Mucosa of stomach (tissue), 1 donor: ENCODE results near the gene UBE3D.

Experiments used
- H3K27me3 ChIP-seq: one replicate; pipeline ENCODE4 v1.7.0; 2013; ENCODE audit warnings: mild to moderate bottlenecking, low read length; ENCODE audit not compliant: control insufficient read depth, insufficient read depth
- H3K36me3 ChIP-seq: one replicate; pipeline ENCODE4 v1.7.0; 2013; ENCODE audit warnings: low read length; ENCODE audit not compliant: control insufficient read depth, insufficient read depth
- H3K4me1 ChIP-seq: one replicate; pipeline ENCODE4 v1.7.0; 2013; ENCODE audit warnings: mild to moderate bottlenecking, low read length; ENCODE audit not compliant: control insufficient read depth, insufficient read depth
- H3K4me3 ChIP-seq: one replicate; pipeline ENCODE4 v1.7.0; 2013; ENCODE audit warnings: low read length
- H3K9ac ChIP-seq: one replicate; pipeline ENCODE4 v1.7.0; 2013; ENCODE audit warnings: mild to moderate bottlenecking, low read length, moderate library complexity
- H3K9me3 ChIP-seq: one replicate; pipeline ENCODE4 v1.7.0; 2013; ENCODE audit warnings: mild to moderate bottlenecking, low read length, moderate library complexity; ENCODE audit not compliant: control insufficient read depth
- donor health status: Pancreatic carcinoma.

Gene UBE3D

DNA sequence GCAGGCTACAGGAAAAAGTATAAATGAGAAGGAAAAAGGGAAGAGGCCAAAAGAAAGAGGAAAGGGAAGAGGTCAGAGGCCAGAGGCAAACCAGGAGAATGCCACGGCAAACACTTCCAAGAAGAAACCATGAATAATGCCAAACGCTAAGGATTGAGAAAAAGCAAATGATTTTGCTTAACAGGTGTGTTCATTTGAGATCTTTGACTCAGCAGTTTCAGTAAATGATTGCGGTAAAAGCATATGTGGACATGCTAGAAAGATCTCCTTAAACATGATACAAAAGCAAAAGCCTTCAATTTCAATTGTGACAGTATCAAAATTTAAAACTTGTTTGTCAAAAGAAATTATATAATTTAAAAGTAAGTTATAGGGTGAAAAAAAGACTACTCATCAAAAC, 70.6 kb downstream of the UBE3D start:
- no peaks in the 10 kb centered on the region for H3K36me3 ChIP-seq
- no peaks in the 10 kb centered on the region for H3K4me1 ChIP-seq
- H3K4me3 ChIP-seq: no peak overlapping the region
- H3K27me3 ChIP-seq: no peaks in the 10 kb centered on the region
- no peaks in the 10 kb centered on the region for H3K9me3 ChIP-seq
- no peak overlapping the region for H3K9ac ChIP-seq

DNA sequence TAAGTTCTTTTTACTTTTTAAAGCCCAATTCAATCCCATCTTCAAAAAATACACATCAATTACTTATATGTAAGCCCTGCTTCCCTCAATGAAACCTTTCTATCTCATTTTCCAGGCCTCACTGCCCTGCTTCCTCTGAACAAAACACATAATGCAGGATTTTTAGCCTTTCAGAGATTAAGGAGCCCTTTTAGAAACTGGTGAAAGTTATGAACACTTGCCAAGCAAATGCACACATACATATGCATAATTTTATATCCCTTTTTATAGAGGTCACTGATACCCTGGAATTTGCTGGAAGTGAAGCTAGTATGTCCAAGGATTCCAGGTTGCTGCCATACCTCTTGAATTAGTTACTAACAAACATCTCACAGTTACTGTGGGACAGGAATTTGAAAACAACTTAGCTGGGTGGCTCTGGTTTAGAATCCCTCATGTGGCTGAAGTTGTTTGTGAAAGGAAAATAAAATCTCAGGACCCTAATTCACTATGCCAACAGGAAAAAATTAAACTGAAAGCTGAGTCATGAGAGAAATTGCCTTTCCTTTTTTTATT, 75.8 kb downstream of the UBE3D start:
- Histone ChIP-seq H3K4me3 (no peak overlapping the region), H3K4me1 (no peaks in the 10 kb centered on the region), H3K36me3 (no peaks in the 10 kb centered on the region), H3K9ac (no peak overlapping the region), H3K9me3 (no peaks in the 10 kb centered on the region), H3K27me3 (no peaks in the 10 kb centered on the region)

DNA sequence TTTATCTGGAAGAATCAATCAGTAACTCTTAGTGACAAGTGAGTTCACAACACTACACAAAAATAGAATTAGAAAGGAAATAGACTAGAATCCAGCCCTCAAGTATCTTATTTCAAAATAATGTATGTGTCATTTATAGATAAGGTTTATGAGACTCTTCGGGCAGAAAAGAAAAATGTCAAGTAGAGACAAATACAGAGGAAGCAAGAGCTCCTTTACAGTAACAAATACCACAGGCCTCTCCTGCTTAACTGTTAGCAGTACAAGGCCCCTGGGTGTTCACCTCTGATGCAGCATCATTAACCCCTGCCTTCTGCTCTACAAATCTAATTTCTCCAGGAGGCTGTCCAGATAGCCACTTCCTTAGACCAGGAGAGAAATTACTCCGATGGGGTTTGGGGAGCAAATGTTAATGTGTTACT, 76.7 kb downstream of the UBE3D start:
- no peaks in the 10 kb centered on the region for H3K9me3 ChIP-seq
- H3K36me3 ChIP-seq: no peaks in the 10 kb centered on the region
- H3K27me3 ChIP-seq: no peaks in the 10 kb centered on the region
- no peaks in the 10 kb centered on the region for H3K4me1 ChIP-seq
- H3K4me3 ChIP-seq: no peak overlapping the region
- no peak overlapping the region for H3K9ac ChIP-seq

DNA sequence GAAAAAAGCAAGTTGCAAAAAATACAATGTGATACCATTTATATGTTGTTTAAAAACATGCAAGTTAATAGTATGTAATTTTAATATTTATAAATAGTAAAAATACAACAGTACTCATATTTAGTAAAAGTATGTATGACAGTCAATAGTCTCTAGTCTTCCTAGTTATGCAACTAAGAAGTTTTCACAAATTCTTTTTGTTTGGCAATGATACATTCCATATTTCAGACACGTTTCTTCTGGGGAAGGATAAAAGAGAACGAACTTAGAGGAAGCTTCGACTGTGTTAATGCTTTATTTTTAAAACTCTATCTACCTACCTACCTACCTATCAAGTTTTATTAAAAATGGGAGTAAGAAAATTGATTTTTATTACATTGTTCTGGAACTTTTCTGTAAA, 77.7 kb downstream of the UBE3D start:
- no peaks in the 10 kb centered on the region for H3K27me3 ChIP-seq
- no peak overlapping the region for H3K4me3 ChIP-seq
- H3K36me3 ChIP-seq: no peaks in the 10 kb centered on the region
- no peaks in the 10 kb centered on the region for H3K9me3 ChIP-seq
- no peak overlapping the region for H3K9ac ChIP-seq
- no peaks in the 10 kb centered on the region for H3K4me1 ChIP-seq

DNA sequence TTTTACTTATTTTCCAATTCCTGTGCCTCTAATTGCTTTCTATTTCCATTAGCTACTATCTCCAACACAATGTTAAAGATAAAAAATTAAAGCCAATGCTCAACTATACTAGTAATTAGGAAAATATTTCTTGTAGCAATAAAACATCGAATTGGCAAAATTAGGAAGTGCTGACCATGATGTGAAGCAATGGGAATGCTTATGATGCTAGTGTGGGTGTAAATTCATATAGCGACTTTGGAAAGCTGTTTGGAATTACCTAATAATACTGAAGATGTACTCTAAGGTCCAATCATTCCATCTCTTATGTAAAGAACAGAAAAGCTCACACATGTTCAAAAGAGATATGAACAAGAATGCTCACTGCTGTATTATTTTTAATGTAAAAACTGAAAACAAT, 78.2 kb downstream of the UBE3D start:
- Histone ChIP-seq H3K4me1 (no peaks in the 10 kb centered on the region), H3K9ac (no peak overlapping the region), H3K9me3 (no peaks in the 10 kb centered on the region), H3K36me3 (no peaks in the 10 kb centered on the region), H3K27me3 (no peaks in the 10 kb centered on the region), H3K4me3 (no peak overlapping the region)

DNA sequence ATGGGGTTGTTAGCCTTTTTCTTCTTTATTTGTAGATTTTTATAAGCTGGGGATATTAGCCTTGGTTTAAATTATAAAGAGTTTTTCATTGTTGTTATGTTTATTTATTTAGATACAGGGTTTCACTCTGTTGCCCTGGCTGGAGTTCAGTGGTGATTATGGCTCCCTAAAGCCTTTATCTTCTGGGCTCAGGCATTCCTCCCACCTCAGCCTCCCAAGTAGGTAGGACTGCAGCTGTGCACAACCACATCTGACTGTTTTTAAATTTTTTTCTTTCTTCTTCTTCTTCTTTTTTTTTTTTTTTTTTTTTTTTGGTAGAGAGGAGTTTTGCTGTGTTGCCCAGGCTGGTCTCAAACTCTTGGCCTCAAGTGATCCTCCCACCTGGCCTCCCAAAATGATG, 80.9 kb downstream of the UBE3D start:
- no peak overlapping the region for H3K4me3 ChIP-seq
- no peaks in the 10 kb centered on the region for H3K9me3 ChIP-seq
- H3K4me1 ChIP-seq: no peaks in the 10 kb centered on the region
- no peaks in the 10 kb centered on the region for H3K36me3 ChIP-seq
- no peak overlapping the region for H3K9ac ChIP-seq
- H3K27me3 ChIP-seq: no peaks in the 10 kb centered on the region

DNA sequence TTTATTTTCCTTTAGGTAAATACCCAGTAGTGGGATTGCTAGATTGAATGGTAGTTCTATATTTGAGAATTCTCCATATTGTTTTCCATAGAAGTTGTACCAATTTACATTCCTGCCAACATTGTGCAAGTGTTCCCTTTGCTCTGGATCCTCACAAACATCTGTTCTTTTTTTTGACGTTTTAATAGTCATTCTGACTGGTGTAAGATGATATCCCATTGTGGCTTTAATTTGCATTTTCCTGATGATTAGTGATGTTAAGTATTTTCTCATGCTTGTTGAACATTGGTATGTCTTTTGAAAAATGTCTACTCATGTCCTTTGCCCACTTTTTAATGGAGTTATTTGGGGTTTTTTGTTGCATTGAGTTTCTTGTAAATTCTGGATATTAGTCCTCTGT, 85.6 kb downstream of the UBE3D start:
- no peaks in the 10 kb centered on the region for H3K36me3 ChIP-seq
- H3K27me3 ChIP-seq: no peaks in the 10 kb centered on the region
- no peaks in the 10 kb centered on the region for H3K4me1 ChIP-seq
- H3K9ac ChIP-seq: no peak overlapping the region
- no peak overlapping the region for H3K4me3 ChIP-seq
- H3K9me3 ChIP-seq: no peaks in the 10 kb centered on the region

DNA sequence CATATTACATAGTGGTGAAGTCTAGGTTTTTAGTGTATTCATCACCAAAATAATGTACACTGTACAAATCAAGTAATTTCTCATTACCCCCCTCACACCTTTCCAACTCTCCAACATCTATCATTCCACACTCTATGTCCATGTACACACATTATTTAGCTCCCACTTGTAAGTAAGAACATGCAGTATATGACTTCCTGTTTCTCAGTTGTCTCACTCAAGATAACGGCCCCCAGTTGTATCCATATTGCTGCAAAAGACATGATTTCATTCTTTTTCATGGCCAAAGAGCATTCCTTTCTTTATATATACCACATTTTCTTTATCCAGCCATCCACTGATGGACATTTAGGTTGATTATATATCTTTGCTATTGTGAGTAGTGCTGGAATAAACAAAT, 86.0 kb downstream of the UBE3D start:
- H3K4me1 ChIP-seq: no peaks in the 10 kb centered on the region

DNA sequence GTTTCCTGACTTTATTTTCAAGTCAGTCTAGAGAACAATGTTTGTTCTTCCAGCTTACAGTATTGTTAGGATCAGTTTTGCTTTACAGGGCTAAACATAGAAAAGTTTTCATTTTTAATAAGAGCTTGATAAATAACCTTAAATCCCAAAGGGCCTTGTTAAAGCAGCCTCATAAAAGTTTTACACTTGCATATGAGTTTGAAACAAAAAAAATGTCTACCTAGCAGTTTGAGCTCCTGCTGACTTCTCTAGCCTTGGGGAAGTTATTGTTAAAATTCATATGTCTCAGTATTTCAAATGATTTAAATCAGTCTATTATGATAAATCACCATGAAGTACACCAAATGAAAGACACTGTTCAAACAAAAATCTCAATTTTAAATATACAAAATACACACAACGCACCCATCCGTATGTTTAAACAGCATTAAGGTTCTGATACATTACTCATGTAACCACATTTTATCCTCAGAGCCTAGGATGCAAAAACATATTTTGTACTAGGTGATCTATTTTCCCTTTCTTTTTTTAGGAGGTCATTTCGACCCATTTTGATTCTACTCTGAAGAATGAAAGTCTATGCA, 87.2 kb downstream of the UBE3D start:
- Histone ChIP-seq H3K4me1 (no peaks in the 10 kb centered on the region), H3K36me3 (no peaks in the 10 kb centered on the region), H3K9ac (no peak overlapping the region), H3K27me3 (no peaks in the 10 kb centered on the region), H3K4me3 (no peak overlapping the region), H3K9me3 (no peaks in the 10 kb centered on the region)

More for the DNA sequence above, 86.0 kb downstream of the UBE3D start:
- H3K9me3 ChIP-seq: no peaks in the 10 kb centered on the region
- no peak overlapping the region for H3K4me3 ChIP-seq
- H3K27me3 ChIP-seq: no peaks in the 10 kb centered on the region
- H3K36me3 ChIP-seq: no peaks in the 10 kb centered on the region
- H3K9ac ChIP-seq: no peak overlapping the region

DNA sequence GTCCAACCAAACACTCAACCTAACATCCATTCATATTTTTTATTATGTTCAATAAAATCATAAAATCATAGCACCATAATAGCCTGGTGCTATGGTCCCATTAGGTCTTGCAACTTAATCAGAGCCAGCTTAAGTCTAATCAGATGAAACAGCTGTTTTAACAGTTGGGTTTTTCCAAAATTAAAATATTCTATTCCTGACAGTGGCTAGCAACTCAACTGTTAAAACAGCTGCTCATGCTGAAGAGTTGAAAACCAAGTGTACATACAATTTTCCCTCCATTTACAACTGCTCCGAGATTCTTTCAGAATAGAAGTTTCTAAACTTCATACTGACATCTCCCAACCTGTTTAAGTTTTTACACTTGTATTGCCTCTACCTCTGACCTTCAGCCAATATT, 89.5 kb downstream of the UBE3D start:
- no peaks in the 10 kb centered on the region for H3K27me3 ChIP-seq

DNA sequence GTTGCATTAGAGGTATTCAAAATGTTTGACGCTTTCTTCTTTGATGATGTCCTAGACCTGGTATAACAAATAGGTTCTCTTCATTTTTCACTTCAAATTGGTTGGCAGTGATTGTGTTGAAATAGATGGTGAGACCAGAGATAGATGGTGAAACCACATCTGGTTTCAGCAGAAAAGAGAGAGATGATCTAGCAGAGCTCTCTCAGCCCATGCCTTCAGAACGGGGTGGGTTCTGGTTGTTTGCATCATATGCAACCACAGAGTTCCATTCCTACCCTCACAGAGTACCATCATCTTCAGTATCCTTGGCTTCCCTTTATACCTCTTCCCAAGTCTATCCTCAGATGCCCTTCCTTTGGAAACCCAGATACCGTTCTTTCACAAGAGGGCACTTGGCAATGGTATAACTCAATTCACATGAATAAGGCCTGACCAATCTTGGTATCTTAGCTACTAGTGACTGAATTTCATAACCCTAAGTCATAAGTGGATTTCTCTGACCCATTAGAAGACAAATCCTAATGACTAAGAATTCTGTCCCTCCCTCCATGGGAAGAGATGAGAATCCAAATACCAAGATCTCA, 93.7 kb downstream of the UBE3D start:
- Histone ChIP-seq H3K9me3 (no peaks in the 10 kb centered on the region), H3K4me1 (no peaks in the 10 kb centered on the region), H3K27me3 (no peaks in the 10 kb centered on the region), H3K36me3 (no peaks in the 10 kb centered on the region), H3K9ac (no peak overlapping the region), H3K4me3 (no peak overlapping the region)

More for the DNA sequence above, 89.5 kb downstream of the UBE3D start:
- Histone ChIP-seq H3K9me3 (no peaks in the 10 kb centered on the region), H3K36me3 (no peaks in the 10 kb centered on the region), H3K4me3 (no peak overlapping the region), H3K4me1 (no peaks in the 10 kb centered on the region), H3K9ac (no peak overlapping the region)

DNA sequence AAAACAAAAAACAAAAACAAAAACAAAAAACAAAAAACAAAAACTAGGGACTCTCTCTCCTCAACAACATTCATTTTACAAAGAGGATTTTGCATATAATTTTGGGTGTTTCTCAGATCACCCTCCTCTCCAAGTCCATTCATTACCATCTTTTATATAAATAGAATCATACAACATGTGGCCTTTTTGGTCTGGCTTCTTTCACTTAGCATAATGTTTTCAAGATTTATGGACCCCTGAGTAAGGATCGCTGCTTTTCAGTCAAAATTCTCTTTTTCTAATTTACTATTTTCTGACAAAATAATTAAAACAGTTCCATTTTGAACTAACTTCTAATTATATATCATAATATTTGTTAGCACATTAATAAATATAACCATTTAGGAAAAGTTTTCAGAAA, 94.8 kb downstream of the UBE3D start:
- Histone ChIP-seq H3K36me3 (no peaks in the 10 kb centered on the region), H3K4me1 (no peaks in the 10 kb centered on the region), H3K4me3 (no peak overlapping the region), H3K27me3 (no peaks in the 10 kb centered on the region), H3K9ac (no peak overlapping the region), H3K9me3 (no peaks in the 10 kb centered on the region)
